Measurements from ENCODE around the gene HEATR5B. TPM values are rescaled to one million over a fixed set of nuclear protein-coding genes. Genes with fewer than 3 reads are reported as not detected.

The HEATR5B gene
- total RNA-seq, 1 donor: 29.3 TPM

DNA sequence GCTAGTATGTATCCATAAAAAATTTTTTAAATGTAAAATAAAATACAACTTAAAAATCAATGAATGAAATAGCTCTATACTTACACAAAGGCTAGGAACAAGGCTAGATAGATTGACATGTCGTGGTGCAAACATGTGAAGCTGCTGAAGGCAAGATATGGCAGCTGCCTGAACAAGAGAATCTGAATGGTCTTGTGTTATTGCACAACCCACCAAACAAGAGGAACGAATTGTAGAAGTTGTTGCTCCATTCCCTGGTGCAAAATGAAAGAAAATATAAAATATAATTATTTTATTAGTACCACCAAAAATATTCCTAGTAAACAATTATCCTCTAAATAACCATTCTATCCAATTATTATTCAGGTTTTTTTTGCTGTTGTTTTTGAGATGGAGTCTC is 46.4 kb downstream of the HEATR5B start:
- Histone ChIP-seq H3K27me3 (ENCODE audit: insufficient read depth, low read length) (no peaks in the 10 kb centered on the region), H3K4me3 (ENCODE audit: insufficient read depth, low read length) (no peak overlapping the region), H3K79me2 (ENCODE audit: insufficient read depth, low read length) (no peaks in the 10 kb centered on the region), H4K20me1 (ENCODE audit: insufficient read depth, low read length) (no peaks in the 10 kb centered on the region), H3K27ac (ENCODE audit: low read depth, low read length) (no peak overlapping the region), H2AFZ (ENCODE audit: low read length) (no peak overlapping the region), H3K4me2 (ENCODE audit: insufficient read depth, low read length) (no peak overlapping the region), H3K4me1 (ENCODE audit: insufficient read depth, low read length) (no peaks in the 10 kb centered on the region), H3K9me3 (ENCODE audit: low read depth, low read length) (no peaks in the 10 kb centered on the region), H3K36me3 (ENCODE audit: insufficient read depth, low read length) (peaks cover 29% of the 10 kb centered on the region)
- TF ChIP-seq, protein P1, sequence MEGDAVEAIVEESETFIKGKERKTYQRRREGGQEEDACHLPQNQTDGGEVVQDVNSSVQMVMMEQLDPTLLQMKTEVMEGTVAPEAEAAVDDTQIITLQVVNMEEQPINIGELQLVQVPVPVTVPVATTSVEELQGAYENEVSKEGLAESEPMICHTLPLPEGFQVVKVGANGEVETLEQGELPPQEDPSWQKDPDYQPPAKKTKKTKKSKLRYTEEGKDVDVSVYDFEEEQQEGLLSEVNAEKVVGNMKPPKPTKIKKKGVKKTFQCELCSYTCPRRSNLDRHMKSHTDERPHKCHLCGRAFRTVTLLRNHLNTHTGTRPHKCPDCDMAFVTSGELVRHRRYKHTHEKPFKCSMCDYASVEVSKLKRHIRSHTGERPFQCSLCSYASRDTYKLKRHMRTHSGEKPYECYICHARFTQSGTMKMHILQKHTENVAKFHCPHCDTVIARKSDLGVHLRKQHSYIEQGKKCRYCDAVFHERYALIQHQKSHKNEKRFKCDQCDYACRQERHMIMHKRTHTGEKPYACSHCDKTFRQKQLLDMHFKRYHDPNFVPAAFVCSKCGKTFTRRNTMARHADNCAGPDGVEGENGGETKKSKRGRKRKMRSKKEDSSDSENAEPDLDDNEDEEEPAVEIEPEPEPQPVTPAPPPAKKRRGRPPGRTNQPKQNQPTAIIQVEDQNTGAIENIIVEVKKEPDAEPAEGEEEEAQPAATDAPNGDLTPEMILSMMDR (IDR thresholded peaks at IDR 0.05; ENCODE audit: extremely low read depth, low read depth, low read length): no peak
- no peak for DNase-seq (ENCODE audit: insufficient read length, low spot score, missing footprints)

DNA sequence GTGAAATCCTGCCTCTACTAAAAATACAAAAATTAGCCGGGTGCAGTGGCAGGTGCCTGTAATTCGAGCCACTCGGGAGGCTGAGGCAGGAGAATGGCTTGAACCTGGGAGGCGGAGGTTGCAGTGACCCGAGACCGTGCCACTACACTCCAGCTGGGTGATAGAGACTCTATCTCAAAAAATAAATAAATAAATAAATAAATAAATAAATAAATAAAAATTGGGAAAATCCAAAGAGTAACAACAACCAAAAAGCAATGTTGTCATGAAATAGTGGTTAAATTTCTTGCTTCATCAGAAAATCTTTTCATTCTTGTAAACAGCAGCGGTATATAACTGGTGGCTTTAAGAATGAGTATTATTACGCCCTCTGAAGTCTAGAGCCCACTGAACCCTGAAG is 54.4 kb downstream of the HEATR5B start:
- Histone ChIP-seq H3K4me3 (ENCODE audit: insufficient read depth, low read length) (no peak overlapping the region), H3K4me1 (ENCODE audit: insufficient read depth, low read length) (no peaks in the 10 kb centered on the region), H3K9me3 (ENCODE audit: low read depth, low read length) (no peaks in the 10 kb centered on the region), H3K36me3 (ENCODE audit: insufficient read depth, low read length) (peaks cover 33% of the 10 kb centered on the region), H3K4me2 (ENCODE audit: insufficient read depth, low read length) (no peak overlapping the region), H3K27me3 (ENCODE audit: insufficient read depth, low read length) (no peaks in the 10 kb centered on the region), H3K79me2 (ENCODE audit: insufficient read depth, low read length) (no peaks in the 10 kb centered on the region), H2AFZ (ENCODE audit: low read length) (no peak overlapping the region), H3K27ac (ENCODE audit: low read depth, low read length) (no peak overlapping the region), H4K20me1 (ENCODE audit: insufficient read depth, low read length) (no peaks in the 10 kb centered on the region)
- TF ChIP-seq, protein P1 (IDR thresholded peaks at IDR 0.05; ENCODE audit: extremely low read depth, low read depth, low read length): no peak
- DNase-seq (ENCODE audit: insufficient read length, low spot score, missing footprints): no peak

DNA sequence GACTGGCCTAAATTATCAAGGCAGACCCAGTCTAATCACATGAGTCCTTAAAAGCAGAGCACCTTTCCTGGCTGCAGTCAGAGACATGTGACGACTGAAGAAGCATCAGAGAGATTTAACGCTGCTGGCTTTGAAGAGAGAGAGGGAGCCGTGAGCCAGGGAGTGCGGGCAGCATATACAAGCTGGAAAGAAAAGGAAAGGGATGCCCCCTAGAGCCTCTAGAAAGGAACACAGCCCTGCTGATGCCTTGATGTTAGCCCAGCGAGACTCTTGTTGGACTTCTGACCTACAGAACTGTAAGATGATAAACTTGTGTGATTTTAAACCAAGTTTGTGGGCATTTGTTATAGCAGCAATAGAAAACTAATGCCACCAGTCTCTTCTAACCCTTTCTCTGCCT is 58.1 kb downstream of the HEATR5B start:
- peaks cover 4% of the 10 kb centered on the region for H3K4me1 ChIP-seq (ENCODE audit: insufficient read depth, low read length)
- no peak overlapping the region for H2AFZ ChIP-seq (ENCODE audit: low read length)
- DNase-seq (ENCODE audit: insufficient read length, low spot score, missing footprints): peak; percentile 1
- no peaks in the 10 kb centered on the region for H3K27me3 ChIP-seq (ENCODE audit: insufficient read depth, low read length)
- no peak overlapping the region for H3K4me2 ChIP-seq (ENCODE audit: insufficient read depth, low read length)
- no peak overlapping the region for H3K4me3 ChIP-seq (ENCODE audit: insufficient read depth, low read length)
- H3K27ac ChIP-seq (ENCODE audit: low read depth, low read length): no peak overlapping the region
- no peaks in the 10 kb centered on the region for H3K9me3 ChIP-seq (ENCODE audit: low read depth, low read length)
- H3K79me2 ChIP-seq (ENCODE audit: insufficient read depth, low read length): no peaks in the 10 kb centered on the region
- TF ChIP-seq, protein P1 (IDR thresholded peaks at IDR 0.05; ENCODE audit: extremely low read depth, low read depth, low read length): no peak
- H4K20me1 ChIP-seq (ENCODE audit: insufficient read depth, low read length): no peaks in the 10 kb centered on the region
- H3K36me3 ChIP-seq (ENCODE audit: insufficient read depth, low read length): peaks cover 41% of the 10 kb centered on the region

DNA sequence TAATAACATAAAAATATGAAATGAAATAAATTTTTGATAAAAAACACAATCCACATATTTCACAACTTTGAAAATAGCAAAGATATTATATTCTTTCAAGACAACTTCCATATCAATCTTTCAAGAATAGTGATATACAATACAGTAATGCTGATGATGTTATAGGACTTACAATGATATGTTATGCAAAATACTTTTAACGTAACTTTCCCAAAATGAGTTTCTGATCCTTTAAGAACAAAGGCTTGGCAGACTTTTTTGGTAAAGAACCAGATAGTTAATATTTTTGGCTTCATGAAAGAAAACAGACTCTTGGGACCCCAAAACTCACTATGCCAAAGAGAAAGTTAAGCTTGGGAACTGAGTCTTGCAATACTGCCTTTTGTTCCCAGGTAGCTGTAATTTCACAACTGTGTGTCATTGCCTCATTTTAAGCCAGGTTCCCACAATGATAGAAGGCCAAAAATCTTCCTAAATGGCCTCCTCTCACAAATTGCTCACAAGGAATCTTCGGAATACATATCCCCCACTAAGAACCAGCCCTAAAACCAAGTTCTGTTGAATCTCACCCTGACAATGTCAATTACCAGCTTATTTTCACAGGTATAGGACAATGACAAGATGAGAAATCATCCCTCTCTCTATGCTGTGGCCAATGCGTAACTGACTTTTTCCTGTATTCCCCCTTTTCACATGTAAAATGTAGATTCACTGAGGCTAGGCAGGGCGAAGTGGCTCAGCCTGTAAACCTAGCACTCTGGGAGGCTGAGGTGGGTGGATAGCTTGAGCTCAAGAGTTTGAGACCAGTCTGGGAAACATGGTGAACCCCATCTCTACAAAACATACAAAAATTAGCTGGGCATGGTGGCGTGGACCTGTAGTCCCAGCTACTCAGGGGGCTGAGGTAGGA is 63.0 kb downstream of the HEATR5B start:
- no peak for DNase-seq (ENCODE audit: insufficient read length, low spot score, missing footprints)
- H3K79me2 ChIP-seq (ENCODE audit: insufficient read depth, low read length): no peaks in the 10 kb centered on the region
- H2AFZ ChIP-seq (ENCODE audit: low read length): no peak overlapping the region
- H3K4me3 ChIP-seq (ENCODE audit: insufficient read depth, low read length): no peak overlapping the region
- H3K9me3 ChIP-seq (ENCODE audit: low read depth, low read length): no peaks in the 10 kb centered on the region
- peak overlapping the region; percentile 11 for H3K4me2 ChIP-seq (ENCODE audit: insufficient read depth, low read length)
- peaks cover 38% of the 10 kb centered on the region for H3K36me3 ChIP-seq (ENCODE audit: insufficient read depth, low read length)
- TF ChIP-seq, protein P1 (IDR thresholded peaks at IDR 0.05; ENCODE audit: extremely low read depth, low read depth, low read length): no peak
- H3K4me1 ChIP-seq (ENCODE audit: insufficient read depth, low read length): peaks cover 12% of the 10 kb centered on the region
- no peaks in the 10 kb centered on the region for H4K20me1 ChIP-seq (ENCODE audit: insufficient read depth, low read length)
- H3K27ac ChIP-seq (ENCODE audit: low read depth, low read length): peak overlapping the region; percentile 76
- no peaks in the 10 kb centered on the region for H3K27me3 ChIP-seq (ENCODE audit: insufficient read depth, low read length)
